Hepatocyte (in vitro differentiated cells): ENCODE results near the gene ATP6V0A1.

Experiments used
- EZH2phosphoT487 ChIP-seq: fragments of 200-600 bp; sonication (generic); IDR thresholded peaks from one replicate; pipeline ENCODE4 v1.6.1; 2018; ENCODE audit warnings: antibody characterized with exemption, mild to moderate bottlenecking, low read depth, moderate library complexity; ENCODE audit not compliant: unreplicated experiment, severe bottlenecking
- TF ChIP-seq, protein P1 (sequence below): fragments of 200-600 bp; sonication (generic); IDR thresholded peaks from 2 replicates; pipeline ENCODE4 v1.5.1; 2016; ENCODE audit warnings: antibody characterized with exemption, mild to moderate bottlenecking; ENCODE audit not compliant: poor library complexity

DNA sequence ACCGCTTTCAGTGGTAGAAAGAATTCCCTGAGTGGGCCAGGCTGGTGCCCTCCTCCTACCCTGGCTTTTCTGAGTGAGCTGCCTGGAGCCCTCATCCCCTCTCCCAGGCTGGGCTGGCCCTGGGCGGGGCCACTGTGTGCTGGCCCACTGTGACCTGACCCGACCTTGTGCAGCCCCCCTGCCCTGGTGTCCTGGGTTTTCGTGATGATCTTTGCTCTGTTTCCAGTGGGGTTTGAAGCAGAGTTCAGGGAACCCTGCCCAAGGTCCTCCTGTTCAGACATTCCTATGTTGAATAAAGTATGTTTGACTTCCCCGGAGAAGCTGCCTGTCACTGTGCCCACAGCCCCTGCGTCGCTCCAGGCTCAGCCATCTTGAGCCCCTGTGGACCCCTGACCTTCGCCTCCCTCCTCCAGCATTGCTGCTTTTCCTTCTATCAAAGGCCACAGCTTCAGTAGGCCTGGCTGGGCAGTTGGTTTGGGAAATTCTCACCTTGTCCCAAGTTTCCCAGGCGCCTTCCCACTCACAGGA is 63.6 kb downstream of the ATP6V0A1 start:
- TF ChIP-seq, protein P1, sequence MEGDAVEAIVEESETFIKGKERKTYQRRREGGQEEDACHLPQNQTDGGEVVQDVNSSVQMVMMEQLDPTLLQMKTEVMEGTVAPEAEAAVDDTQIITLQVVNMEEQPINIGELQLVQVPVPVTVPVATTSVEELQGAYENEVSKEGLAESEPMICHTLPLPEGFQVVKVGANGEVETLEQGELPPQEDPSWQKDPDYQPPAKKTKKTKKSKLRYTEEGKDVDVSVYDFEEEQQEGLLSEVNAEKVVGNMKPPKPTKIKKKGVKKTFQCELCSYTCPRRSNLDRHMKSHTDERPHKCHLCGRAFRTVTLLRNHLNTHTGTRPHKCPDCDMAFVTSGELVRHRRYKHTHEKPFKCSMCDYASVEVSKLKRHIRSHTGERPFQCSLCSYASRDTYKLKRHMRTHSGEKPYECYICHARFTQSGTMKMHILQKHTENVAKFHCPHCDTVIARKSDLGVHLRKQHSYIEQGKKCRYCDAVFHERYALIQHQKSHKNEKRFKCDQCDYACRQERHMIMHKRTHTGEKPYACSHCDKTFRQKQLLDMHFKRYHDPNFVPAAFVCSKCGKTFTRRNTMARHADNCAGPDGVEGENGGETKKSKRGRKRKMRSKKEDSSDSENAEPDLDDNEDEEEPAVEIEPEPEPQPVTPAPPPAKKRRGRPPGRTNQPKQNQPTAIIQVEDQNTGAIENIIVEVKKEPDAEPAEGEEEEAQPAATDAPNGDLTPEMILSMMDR, result no peak
- TF ChIP-seq EZH2phosphoT487, result no peak
